ENCODE results near the gene PHF10.

- TF ChIP-seq PPARA (CRISPR knock-in tag; IDR thresholded peaks at IDR 0.05; ENCODE audit: borderline replicate concordance) = no peak
- TF ChIP-seq RARB (CRISPR knock-in tag; IDR thresholded peaks at IDR 0.05) = no peak
- no peak for TF ChIP-seq ZNF565 (CRISPR knock-in tag; conservative IDR thresholded peaks at IDR 0.05; ENCODE audit: low read depth)
- TF ChIP-seq ZNF70 (CRISPR knock-in tag; IDR thresholded peaks at IDR 0.05) = no peak
- no peak for TF ChIP-seq ESRRG (CRISPR knock-in tag; IDR thresholded peaks at IDR 0.05)
- TF ChIP-seq ZFP3 (CRISPR knock-in tag; IDR thresholded peaks at IDR 0.05) = no peak
- TF ChIP-seq TSHZ2 (CRISPR knock-in tag; IDR thresholded peaks at IDR 0.05) = no peak
- TF ChIP-seq GLIS3 (CRISPR knock-in tag; IDR thresholded peaks at IDR 0.05) = no peak
- no peak for TF ChIP-seq PATZ1 (CRISPR knock-in tag; IDR thresholded peaks at IDR 0.05; ENCODE audit: borderline replicate concordance)
- no peak for TF ChIP-seq CREB5 (CRISPR knock-in tag; IDR thresholded peaks at IDR 0.05; ENCODE audit: low read depth)
- no peak for TF ChIP-seq ZFP30 (CRISPR knock-in tag; IDR thresholded peaks at IDR 0.05)
- no peak for TF ChIP-seq BACH2 (CRISPR knock-in tag; IDR thresholded peaks at IDR 0.05; ENCODE audit: borderline replicate concordance)
These were observed 29.2 kb downstream of the PHF10 start for GRCh38 chr6:169695131-169695530.

All from SK-N-SH treated with all-trans-retinoic acid at 6 μM for 48 hours (cell line).